Measurements from ENCODE around the gene SLC38A9.
A peak's percentile ranks its signal among the peaks of the same experiment; 100 is the strongest.

The SLC38A9 gene

GRCh38 chr5:55675119-55675518 is 37.0 kb downstream of the SLC38A9 start:
- in situ Hi-C loops (cut with MboI; ENCODE audit: low pct_unique_long_range_greater_than_20kb, low sequenced_read_pairs), result no loop called here

GRCh38 chr5:55674340-55674739 is 37.8 kb downstream of the SLC38A9 start:
- in situ Hi-C loops (cut with MboI; ENCODE audit: low pct_unique_long_range_greater_than_20kb, low sequenced_read_pairs), result no loop called here
- no peak for DNase-seq

More at GRCh38 chr5:55675119-55675518, 37.0 kb downstream of the SLC38A9 start:
- no peak for DNase-seq

- in situ Hi-C loops (cut with MboI; ENCODE audit: low pct_unique_long_range_greater_than_20kb, low sequenced_read_pairs), result no loop called here
Measured at GRCh38 chr5:55672477-55672911, 39.6 kb downstream of the SLC38A9 start.

GRCh38 chr5:55671975-55672374 is 40.1 kb downstream of the SLC38A9 start:
- no peak for DNase-seq
- in situ Hi-C loops (cut with MboI; ENCODE audit: low pct_unique_long_range_greater_than_20kb, low sequenced_read_pairs), result no loop called here

More at GRCh38 chr5:55672477-55672911, 39.6 kb downstream of the SLC38A9 start:
- no peak for DNase-seq

GRCh38 chr5:55668356-55668755 is 43.8 kb downstream of the SLC38A9 start:
- in situ Hi-C loops (cut with MboI; ENCODE audit: low pct_unique_long_range_greater_than_20kb, low sequenced_read_pairs), result no loop called here
- DNase-seq, result no peak

DNA sequence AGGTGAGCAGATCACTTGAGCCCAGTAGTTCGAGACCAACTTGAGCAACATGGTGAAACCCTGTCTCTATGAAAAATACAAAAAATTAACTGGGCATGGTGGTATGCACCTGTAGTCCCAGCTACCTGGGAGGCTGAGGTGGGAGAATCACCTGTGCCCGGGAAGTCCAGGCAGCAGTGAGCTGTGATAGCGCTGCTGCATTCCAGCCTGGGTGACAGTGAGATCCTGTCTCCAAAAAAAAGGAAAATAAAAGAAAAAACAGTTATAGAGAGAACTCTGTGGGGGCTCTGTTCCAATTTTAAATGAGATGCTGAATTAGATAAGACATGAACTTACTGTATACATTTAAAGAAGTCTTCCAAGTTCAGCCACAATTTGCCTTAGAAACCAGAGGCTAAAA is 44.2 kb downstream of the SLC38A9 start:
- no peak for DNase-seq
- in situ Hi-C loops (cut with MboI; ENCODE audit: low pct_unique_long_range_greater_than_20kb, low sequenced_read_pairs), result no loop called here

DNA sequence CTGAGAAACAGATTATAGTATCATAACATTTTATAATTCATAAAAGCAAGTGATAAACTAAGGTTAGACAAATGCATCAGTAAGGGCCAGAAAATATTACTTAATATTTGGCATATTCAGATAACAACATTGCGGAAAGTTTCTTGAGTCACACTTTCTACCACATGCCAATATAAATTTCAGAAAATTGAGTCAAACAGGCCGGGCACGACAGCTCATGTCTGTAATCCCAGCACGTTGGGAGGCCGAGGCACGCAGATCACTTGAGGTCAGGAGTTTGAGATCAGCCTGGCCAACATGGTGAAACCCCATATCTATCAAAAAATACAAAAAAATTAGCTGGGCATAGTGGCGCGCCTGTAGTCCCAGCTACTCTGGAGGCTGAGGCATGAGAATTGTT is 47.1 kb downstream of the SLC38A9 start:
- no peak for DNase-seq
- in situ Hi-C loops (cut with MboI; ENCODE audit: low pct_unique_long_range_greater_than_20kb, low sequenced_read_pairs), result no loop called here

DNA sequence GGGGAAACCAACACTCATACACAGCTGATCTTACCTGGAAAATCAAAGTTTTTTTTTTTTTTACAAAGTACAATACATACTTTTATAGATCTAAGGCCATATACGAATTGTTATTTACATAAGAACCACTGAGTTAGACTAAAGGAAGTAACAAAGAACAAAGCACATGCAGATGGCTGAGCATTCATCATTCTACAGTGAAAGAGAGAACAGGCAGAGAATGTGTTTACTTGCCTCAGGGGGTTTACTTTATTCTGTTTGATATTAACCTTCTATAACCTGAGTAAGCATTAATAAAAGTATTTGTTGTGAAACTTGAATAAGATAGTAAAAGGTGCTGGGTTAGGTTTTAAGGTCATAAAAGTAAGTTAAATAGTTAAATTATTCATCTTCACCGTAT is 54.7 kb downstream of the SLC38A9 start:
- no peak for DNase-seq
- in situ Hi-C loops (cut with MboI; ENCODE audit: low pct_unique_long_range_greater_than_20kb, low sequenced_read_pairs), result no loop called here

DNA sequence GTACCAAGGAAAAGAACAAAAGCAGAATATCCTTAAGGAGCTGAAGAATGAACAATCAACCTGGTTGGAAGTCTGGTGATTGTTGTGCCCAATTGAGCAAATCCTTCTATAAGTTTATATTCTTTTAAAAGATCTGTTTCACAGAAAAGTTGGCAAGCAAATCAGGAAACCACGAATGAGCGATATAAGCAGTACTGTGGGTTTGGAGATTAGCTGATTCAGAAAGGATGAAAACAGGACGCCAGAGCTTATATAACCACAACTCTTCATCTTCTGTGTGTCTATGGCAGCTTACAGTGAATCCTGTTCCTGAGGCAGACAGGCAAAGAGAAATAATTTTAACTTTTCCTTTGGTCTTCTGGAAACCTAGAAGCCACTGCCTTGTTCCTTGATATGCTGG is 61.7 kb downstream of the SLC38A9 start:
- peak; percentile 47 for DNase-seq
- in situ Hi-C loops (cut with MboI; ENCODE audit: low pct_unique_long_range_greater_than_20kb, low sequenced_read_pairs), result no loop called here

DNA sequence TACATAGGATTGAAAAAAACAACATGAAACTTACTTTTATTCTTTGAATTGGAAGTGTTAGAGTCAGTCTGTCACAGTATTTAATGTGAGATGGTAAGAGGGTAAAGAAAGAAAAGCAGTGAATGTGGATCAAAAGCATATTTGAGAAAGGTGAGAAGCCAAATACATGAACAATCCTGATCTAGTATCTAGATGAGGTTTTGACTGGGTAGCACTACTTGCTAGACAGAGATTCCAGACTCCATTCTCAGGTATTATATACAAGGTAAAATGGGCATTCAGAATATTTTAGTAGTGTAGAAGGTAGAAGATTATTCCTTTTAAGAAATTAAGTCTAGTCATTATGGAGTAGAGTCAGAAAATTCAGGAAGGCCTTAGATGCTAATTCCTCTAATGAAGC is 62.2 kb downstream of the SLC38A9 start:
- DNase-seq, result no peak
- in situ Hi-C loops (cut with MboI; ENCODE audit: low pct_unique_long_range_greater_than_20kb, low sequenced_read_pairs), result no loop called here

GRCh38 chr5:55645304-55645703 is 66.8 kb downstream of the SLC38A9 start:
- no peak for DNase-seq
- in situ Hi-C loops (cut with MboI; ENCODE audit: low pct_unique_long_range_greater_than_20kb, low sequenced_read_pairs), result no loop called here

GRCh38 chr5:55638455-55638854 is 73.7 kb downstream of the SLC38A9 start:
- DNase-seq, result no peak
- in situ Hi-C loops (cut with MboI; ENCODE audit: low pct_unique_long_range_greater_than_20kb, low sequenced_read_pairs), result no loop called here

DNA sequence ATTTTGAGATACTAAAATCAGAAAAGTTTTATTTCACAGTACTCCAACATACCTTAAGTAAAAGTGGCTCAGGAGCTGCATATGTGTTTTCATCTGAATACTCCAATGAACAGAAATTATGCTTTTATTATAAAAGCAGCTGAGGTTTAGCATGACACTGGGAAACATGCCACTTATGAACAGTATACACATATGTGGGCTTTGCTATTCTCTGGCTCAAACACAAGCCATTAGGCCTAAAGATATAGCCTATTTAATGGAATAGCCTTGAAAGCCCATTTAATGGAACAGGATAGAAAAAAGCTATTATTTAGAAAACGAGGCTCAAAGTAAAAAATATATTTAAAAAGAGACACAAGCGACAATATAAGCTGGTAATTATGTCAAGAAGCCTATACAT is 74.1 kb downstream of the SLC38A9 start:
- DNase-seq, result no peak
- in situ Hi-C loops (cut with MboI; ENCODE audit: low pct_unique_long_range_greater_than_20kb, low sequenced_read_pairs), result no loop called here

- no peak for DNase-seq
- in situ Hi-C loops (cut with MboI; ENCODE audit: low pct_unique_long_range_greater_than_20kb, low sequenced_read_pairs), result no loop called here
Measured at GRCh38 chr5:55636683-55637082, 75.4 kb downstream of the SLC38A9 start.

- in situ Hi-C loops (cut with MboI; ENCODE audit: low pct_unique_long_range_greater_than_20kb, low sequenced_read_pairs), result no loop called here
- DNase-seq, result no peak
Measured at GRCh38 chr5:55636177-55636576, 75.9 kb downstream of the SLC38A9 start.

DNA sequence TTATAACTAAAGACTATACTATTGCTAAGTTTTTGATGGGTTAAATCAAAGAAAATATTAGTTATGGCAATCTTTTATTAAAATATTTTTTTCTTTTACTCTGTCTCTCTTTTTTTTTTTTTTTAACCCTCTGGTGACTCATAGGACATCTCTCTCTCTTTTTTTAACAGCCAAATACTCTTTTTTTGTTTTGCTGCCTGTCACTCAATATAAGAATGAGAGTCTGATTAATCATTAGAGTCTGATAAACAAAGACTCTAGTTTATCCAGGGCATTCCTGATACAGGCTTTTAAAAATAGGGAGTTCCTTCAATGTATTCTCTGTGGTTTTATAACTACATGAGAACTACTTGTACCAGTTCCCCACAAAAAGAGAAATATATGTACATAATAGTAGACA is 77.3 kb downstream of the SLC38A9 start:
- in situ Hi-C loops (cut with MboI; ENCODE audit: low pct_unique_long_range_greater_than_20kb, low sequenced_read_pairs), result no loop called here
- DNase-seq, result no peak

DNA sequence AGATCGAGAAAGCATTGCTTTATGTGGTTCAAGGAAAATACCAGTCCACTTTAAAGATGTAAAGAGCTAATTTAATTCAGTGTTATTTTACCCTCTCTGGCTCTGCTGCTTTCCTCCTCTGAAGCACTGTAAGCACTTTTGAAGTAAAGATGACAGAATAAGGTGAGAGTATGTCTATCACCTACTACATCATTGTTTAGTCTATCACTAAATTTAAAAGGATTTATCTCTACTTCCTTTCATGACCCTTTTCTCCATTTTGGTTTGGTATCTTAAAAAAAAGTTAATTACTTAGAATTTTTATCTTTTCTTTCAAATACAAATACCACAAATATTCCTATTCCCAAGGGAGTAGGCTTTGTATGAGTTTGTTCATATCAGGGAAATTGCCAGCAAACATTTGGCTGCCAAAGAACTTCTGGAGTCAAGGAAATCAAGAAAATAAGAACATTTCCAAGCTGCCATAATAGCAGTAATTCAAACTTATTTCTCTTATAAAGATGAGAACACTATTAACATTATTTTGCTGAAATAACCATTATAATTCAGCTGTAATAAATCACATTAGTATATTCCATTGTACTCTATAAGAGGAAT is 77.8 kb downstream of the SLC38A9 start:
- in situ Hi-C loops (cut with MboI; ENCODE audit: low pct_unique_long_range_greater_than_20kb, low sequenced_read_pairs), result no loop called here
- no peak for DNase-seq

- no peak for DNase-seq
- in situ Hi-C loops (cut with MboI; ENCODE audit: low pct_unique_long_range_greater_than_20kb, low sequenced_read_pairs), result no loop called here
Measured at GRCh38 chr5:55633574-55634208, 78.4 kb downstream of the SLC38A9 start.

DNA sequence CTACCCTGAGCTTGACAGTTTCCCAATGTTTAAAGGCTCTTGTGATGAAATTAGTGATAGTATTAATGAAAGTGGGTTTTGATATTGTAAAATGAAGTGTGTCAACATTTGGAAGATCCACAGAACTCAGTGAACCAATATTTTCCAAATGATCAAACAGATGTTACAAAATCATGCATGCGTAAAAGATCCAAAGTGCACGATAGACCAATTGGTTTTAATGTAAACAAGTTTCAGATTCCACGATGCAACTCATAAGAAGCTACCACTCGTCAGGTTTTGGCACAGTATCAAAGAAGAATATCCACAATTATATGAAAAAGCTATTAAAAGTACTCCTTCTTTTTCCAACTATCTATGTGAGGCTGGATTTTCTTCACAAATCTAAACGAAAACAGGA is 82.3 kb downstream of the SLC38A9 start:
- in situ Hi-C loops (cut with MboI; ENCODE audit: low pct_unique_long_range_greater_than_20kb, low sequenced_read_pairs), result no loop called here
- DNase-seq, result no peak

DNA sequence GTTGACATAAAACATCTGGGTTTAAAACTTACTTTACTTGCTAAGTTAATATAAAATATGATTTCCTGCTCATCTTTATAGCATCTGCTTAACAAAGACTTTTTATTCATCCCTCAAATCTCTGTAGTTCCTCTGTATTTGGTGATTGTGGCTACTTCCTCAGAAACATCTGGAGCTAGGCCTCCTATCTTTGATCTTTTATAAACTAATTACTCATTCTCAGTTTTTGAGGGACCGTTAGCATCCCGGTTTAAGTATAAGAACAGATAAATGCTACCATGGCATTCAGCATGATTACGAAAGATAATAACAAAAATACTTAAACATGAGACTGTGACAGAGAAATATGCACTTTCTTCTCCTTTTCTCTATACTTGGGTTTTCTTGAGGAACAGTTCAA is 85.3 kb downstream of the SLC38A9 start:
- DNase-seq, result no peak
- in situ Hi-C loops (cut with MboI; ENCODE audit: low pct_unique_long_range_greater_than_20kb, low sequenced_read_pairs), result no loop called here

- no peak for DNase-seq
- in situ Hi-C loops (cut with MboI; ENCODE audit: low pct_unique_long_range_greater_than_20kb, low sequenced_read_pairs), result no loop called here
Measured at GRCh38 chr5:55625913-55626312, 86.2 kb downstream of the SLC38A9 start.

Data from KBM-7 (cell line).